ENCODE results near the gene MLF1. TPM values are rescaled to one million over a fixed set of nuclear protein-coding genes. Genes with fewer than 3 reads are reported as not detected.

MLF1 gene
- total RNA-seq: 1 to 10 TPM; 4.3 to 8.3 TPM

GRCh38 chr3:158570999-158571702 is at the start of gene MLF1:
Gene MLF1 (plus strand): TSS chr3:158571194. CDS start chr3:158571301, 107 bp downstream.
- TF ChIP-seq POLR2A (IDR thresholded peaks at IDR 0.05) (peak; percentile 49 to 83 (median 77)), CTCF (IDR thresholded peaks at IDR 0.05) (peak in 1 of 7 experiments; percentile 33)

GRCh38 chr3:158522221-158523136 is 48.5 kb upstream of the MLF1 start:
- no peaks in the 10 kb centered on the region for H3K36me3 ChIP-seq (replicated peaks in 1 of 2; ENCODE audit: insufficient read depth in 1 of 2, low read depth in 2 of 2)
- H3K27me3 ChIP-seq: no peaks in the 10 kb centered on the region
- DNase-seq (no peak), ATAC-seq (no peak)
- TF ChIP-seq POLR2A (IDR thresholded peaks at IDR 0.05): no peak
- no peak for TF ChIP-seq CTCF (IDR thresholded peaks at IDR 0.05)
- H3K27ac ChIP-seq: no peak overlapping the region
- H3K9me3 ChIP-seq: no peaks in the 10 kb centered on the region
- WGBS, 2 donors: 84 to 85% methylated on average over 4 of the region's 4 CpGs
- intact Hi-C loops (cut with DNase I): no loop called here
- H3K4me3 ChIP-seq: no peak overlapping the region
- H3K4me1 ChIP-seq: no peaks in the 10 kb centered on the region

More at GRCh38 chr3:158570999-158571702, at the start of gene MLF1:
- peaks cover 7% of the 10 kb centered on the region for H3K4me1 ChIP-seq
- peak within 1 kb of the TSS; percentile 1 to 16 for H3K4me3 ChIP-seq
- 0 to 4% methylated on average over 24 to 51 of the region's 51 CpGs for WGBS, 2 donors
- H3K36me3 ChIP-seq (replicated peaks in 1 of 2; ENCODE audit: insufficient read depth in 1 of 2, low read depth in 2 of 2): no peaks in the 10 kb centered on the region
- H3K27me3 ChIP-seq: no peaks in the 10 kb centered on the region
- intact Hi-C loops (cut with DNase I): no loop called here
- no peaks in the 10 kb centered on the region for H3K9me3 ChIP-seq
- peak; percentile 100 for ATAC-seq
- peak within 1 kb of the TSS in 3 of 4 donors; percentile 35 to 63 (median 41) for H3K27ac ChIP-seq
- DNase-seq: peak; percentile 95 to 97 (median 96)

GRCh38 chr3:158528076-158528674 is 42.8 kb upstream of the MLF1 start:
- no peak for TF ChIP-seq CTCF (IDR thresholded peaks at IDR 0.05)
- TF ChIP-seq POLR2A (IDR thresholded peaks at IDR 0.05): no peak
- intact Hi-C loops (cut with DNase I): no loop called here
- H3K27ac ChIP-seq: no peak overlapping the region
- no peaks in the 10 kb centered on the region for H3K9me3 ChIP-seq
- ATAC-seq (no peak), DNase-seq (no peak)
- 91% methylated on average over 7 of the region's 7 CpGs for WGBS, 2 donors
- no peaks in the 10 kb centered on the region for H3K27me3 ChIP-seq
- no peaks in the 10 kb centered on the region for H3K36me3 ChIP-seq (replicated peaks in 1 of 2; ENCODE audit: insufficient read depth in 1 of 2, low read depth in 2 of 2)
- no peaks in the 10 kb centered on the region for H3K4me1 ChIP-seq
- no peak overlapping the region for H3K4me3 ChIP-seq

DNA sequence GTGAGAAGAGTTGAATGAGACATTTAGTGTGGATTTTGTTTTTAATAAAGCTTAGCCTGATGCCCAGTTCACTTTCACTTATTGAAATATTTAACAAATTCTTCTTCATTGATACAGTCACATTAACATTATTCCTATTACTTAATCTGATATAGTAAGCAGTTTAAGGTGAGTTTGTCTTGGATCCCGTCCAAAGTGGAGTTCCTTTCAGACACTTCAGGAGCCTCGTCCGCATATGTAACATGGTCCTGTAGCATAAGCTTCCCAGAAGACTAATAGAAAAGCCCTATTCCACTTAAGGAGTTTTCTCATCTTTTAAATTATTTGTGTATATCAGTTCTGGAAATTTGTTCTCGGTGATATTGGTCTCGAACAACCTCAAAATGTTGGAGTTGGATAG is 39.7 kb upstream of the MLF1 start:
- Histone ChIP-seq H3K4me3 (no peak overlapping the region), H3K36me3 (replicated peaks in 1 of 2; ENCODE audit: insufficient read depth in 1 of 2, low read depth in 2 of 2) (no peaks in the 10 kb centered on the region), H3K27ac (no peak overlapping the region), H3K27me3 (no peaks in the 10 kb centered on the region), H3K9me3 (no peaks in the 10 kb centered on the region), H3K4me1 (no peaks in the 10 kb centered on the region)
- intact Hi-C loops (cut with DNase I): no loop called here
- ATAC-seq (no peak), DNase-seq (peak in 1 of 4 donors; percentile 4)
- WGBS, 2 donors: 60 to 65% methylated on average over 5 of the region's 5 CpGs
- TF ChIP-seq CTCF (IDR thresholded peaks at IDR 0.05) (no peak), POLR2A (IDR thresholded peaks at IDR 0.05) (no peak)
